ENCODE results near the gene WDFY4. TPM values are rescaled to one million over a fixed set of nuclear protein-coding genes. Genes with fewer than 3 reads are reported as not detected.

WDFY4 gene
- total RNA-seq, 1 experiment from 2014 or later = 0.22 TPM

DNA sequence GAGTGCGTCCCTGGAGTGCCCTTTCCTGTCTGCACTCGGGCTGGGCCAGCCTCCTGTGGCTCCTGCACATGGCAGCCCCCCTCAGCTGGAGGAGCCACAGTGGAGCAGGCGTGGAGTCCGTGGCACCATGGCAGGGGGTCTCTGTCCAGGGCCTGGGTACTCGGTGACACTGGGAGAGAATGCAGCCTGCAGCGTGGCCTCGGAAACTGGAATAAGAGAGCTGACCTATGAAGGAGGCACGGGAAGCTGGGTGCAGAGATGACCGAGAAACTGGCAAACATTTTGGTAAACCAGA is 25.8 kb upstream of the WDFY4 start:
- no peaks in the 10 kb centered on the region for H3K9me3 ChIP-seq (ENCODE audit: control insufficient read depth in 1 of 2, insufficient read depth in 1 of 2, low read depth in 1 of 2, low read length in 2 of 2)
- no peak overlapping the region for H2AFZ ChIP-seq (ENCODE audit: low read depth, low read length, poor library complexity, severe bottlenecking)
- no peak overlapping the region for H3K9ac ChIP-seq (ENCODE audit: low read length)
- ATAC-seq (no peak), DNase-seq (ENCODE audit: low read depth, low spot score) (no peak)
- BruUV-seq (replicated peaks) = no TSS peak
- no peak overlapping the region for H3K4me2 ChIP-seq (ENCODE audit: low read length)
- H3K79me2 ChIP-seq (ENCODE audit: insufficient read depth, low read length) = no peaks in the 10 kb centered on the region
- H3K27ac ChIP-seq (ENCODE audit: low read depth, low read length) = no peak overlapping the region
- TF ChIP-seq RAD21 (IDR thresholded peaks at IDR 0.05; ENCODE audit: low read depth) = no peak
- no peak for TF ChIP-seq EZH2 (IDR thresholded peaks at IDR 0.05)
- no peak for TF ChIP-seq TCF7L2 (IDR thresholded peaks at IDR 0.05; ENCODE audit: borderline replicate concordance, extremely low read depth, insufficient read depth, insufficient read length)
- TF ChIP-seq EZH2phosphoT487 (IDR thresholded peaks at IDR 0.05; ENCODE audit: borderline replicate concordance) = no peak
- no peak for TF ChIP-seq YY1 (IDR thresholded peaks at IDR 0.05; ENCODE audit: extremely low read depth, insufficient replicate concordance, low read depth, low read length)
- TF ChIP-seq ZNF274 (IDR thresholded peaks at IDR 0.05; ENCODE audit: low read depth, low read length) = no peak
- no peak for TF ChIP-seq ZFX (IDR thresholded peaks at IDR 0.05)
- no peak for TF ChIP-seq CBX3 (IDR thresholded peaks at IDR 0.05; ENCODE audit: low read depth)
- no peak for TF ChIP-seq POLR2AphosphoS5 (IDR thresholded peaks at IDR 0.05; ENCODE audit: low read depth, low read length)
- no peak for TF ChIP-seq JUND (IDR thresholded peaks at IDR 0.05)
- TF ChIP-seq, protein P1, sequence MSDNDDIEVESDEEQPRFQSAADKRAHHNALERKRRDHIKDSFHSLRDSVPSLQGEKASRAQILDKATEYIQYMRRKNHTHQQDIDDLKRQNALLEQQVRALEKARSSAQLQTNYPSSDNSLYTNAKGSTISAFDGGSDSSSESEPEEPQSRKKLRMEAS (IDR thresholded peaks at IDR 0.05) = no peak
- TF ChIP-seq SIN3A (IDR thresholded peaks at IDR 0.05; ENCODE audit: low read depth) = no peak
- no peak for TF ChIP-seq POLR2A (IDR thresholded peaks at IDR 0.05; ENCODE audit: borderline replicate concordance, extremely low read depth, insufficient read depth, insufficient read length)
- TF ChIP-seq, protein P2, sequence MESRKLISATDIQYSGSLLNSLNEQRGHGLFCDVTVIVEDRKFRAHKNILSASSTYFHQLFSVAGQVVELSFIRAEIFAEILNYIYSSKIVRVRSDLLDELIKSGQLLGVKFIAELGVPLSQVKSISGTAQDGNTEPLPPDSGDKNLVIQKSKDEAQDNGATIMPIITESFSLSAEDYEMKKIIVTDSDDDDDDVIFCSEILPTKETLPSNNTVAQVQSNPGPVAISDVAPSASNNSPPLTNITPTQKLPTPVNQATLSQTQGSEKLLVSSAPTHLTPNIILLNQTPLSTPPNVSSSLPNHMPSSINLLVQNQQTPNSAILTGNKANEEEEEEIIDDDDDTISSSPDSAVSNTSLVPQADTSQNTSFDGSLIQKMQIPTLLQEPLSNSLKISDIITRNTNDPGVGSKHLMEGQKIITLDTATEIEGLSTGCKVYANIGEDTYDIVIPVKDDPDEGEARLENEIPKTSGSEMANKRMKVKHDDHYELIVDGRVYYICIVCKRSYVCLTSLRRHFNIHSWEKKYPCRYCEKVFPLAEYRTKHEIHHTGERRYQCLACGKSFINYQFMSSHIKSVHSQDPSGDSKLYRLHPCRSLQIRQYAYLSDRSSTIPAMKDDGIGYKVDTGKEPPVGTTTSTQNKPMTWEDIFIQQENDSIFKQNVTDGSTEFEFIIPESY (IDR thresholded peaks at IDR 0.05; ENCODE audit: extremely low read depth, insufficient replicate concordance, low read length) = no peak
- TF ChIP-seq SP1 (IDR thresholded peaks at IDR 0.05; ENCODE audit: low read depth) = no peak
- TF ChIP-seq, protein P3, sequence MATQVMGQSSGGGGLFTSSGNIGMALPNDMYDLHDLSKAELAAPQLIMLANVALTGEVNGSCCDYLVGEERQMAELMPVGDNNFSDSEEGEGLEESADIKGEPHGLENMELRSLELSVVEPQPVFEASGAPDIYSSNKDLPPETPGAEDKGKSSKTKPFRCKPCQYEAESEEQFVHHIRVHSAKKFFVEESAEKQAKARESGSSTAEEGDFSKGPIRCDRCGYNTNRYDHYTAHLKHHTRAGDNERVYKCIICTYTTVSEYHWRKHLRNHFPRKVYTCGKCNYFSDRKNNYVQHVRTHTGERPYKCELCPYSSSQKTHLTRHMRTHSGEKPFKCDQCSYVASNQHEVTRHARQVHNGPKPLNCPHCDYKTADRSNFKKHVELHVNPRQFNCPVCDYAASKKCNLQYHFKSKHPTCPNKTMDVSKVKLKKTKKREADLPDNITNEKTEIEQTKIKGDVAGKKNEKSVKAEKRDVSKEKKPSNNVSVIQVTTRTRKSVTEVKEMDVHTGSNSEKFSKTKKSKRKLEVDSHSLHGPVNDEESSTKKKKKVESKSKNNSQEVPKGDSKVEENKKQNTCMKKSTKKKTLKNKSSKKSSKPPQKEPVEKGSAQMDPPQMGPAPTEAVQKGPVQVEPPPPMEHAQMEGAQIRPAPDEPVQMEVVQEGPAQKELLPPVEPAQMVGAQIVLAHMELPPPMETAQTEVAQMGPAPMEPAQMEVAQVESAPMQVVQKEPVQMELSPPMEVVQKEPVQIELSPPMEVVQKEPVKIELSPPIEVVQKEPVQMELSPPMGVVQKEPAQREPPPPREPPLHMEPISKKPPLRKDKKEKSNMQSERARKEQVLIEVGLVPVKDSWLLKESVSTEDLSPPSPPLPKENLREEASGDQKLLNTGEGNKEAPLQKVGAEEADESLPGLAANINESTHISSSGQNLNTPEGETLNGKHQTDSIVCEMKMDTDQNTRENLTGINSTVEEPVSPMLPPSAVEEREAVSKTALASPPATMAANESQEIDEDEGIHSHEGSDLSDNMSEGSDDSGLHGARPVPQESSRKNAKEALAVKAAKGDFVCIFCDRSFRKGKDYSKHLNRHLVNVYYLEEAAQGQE (IDR thresholded peaks at IDR 0.05; ENCODE audit: low read depth) = no peak
- H3K4me1 ChIP-seq (ENCODE audit: control insufficient read depth in 1 of 2, insufficient read depth in 2 of 2, low read length in 2 of 2) = peaks cover 0 to 22% of the 10 kb centered on the region in 2 experiments; a peak in 2 of 4 replicates
- intact Hi-C loops (cut with micrococcal nuclease) = loop anchor here (10.0 kb wide), 2 partner anchors 54 to 756 kb away; partner anchors contain the start of gene ARHGAP22
- no peaks in the 10 kb centered on the region for H3K9me2 ChIP-seq (ENCODE audit: insufficient read depth)
- ChIA-PET POLR2A (no interaction called here), RAD21 (ENCODE audit: low non-redundant PET in 1 of 2, low total read pairs in 2 of 2, uncharacterized antibody in 2 of 2, unreplicated experiment in 2 of 2) (no interaction called here), CTCF (interaction anchor here (0.8 to 3.8 kb wide), 13 partner anchors 107 to 1618 kb away, joined by 3 to 49 read pairs (median 5); no protein-coding TSS in a partner anchor)
- H3K36me3 ChIP-seq (ENCODE audit: control insufficient read depth in 1 of 2, insufficient read depth in 2 of 2, low read length in 2 of 2) = no peaks in the 10 kb centered on the region
- no peak overlapping the region for H3K4me3 ChIP-seq (replicated peaks in 1 of 2; ENCODE audit: low read depth in 1 of 2, low read length in 2 of 2)
- H3K27me3 ChIP-seq (ENCODE audit: insufficient read depth, low read length) = peaks cover 14% of the 10 kb centered on the region
- H4K20me1 ChIP-seq (ENCODE audit: insufficient read depth) = no peaks in the 10 kb centered on the region
